ENCODE results near the gene PDLIM3.
A peak's percentile ranks its signal among the peaks of the same experiment; 100 is the strongest.

PDLIM3 gene

GRCh38 chr4:185471235-185472102 is 63.8 kb downstream of the PDLIM3 start, which contains the start of gene CCDC110:
TSS of gene CCDC110 (minus strand) at chr4:185471733. CDS start at chr4:185471683, 50 bp downstream.
- Mint-ChIP-seq H3K4me1 (peaks cover 11% of the 10 kb centered on the region), H3K27me3 (no peaks in the 10 kb centered on the region), H3K27ac (peak within 1 kb of the TSS; percentile 69), H3K4me3 (peak within 1 kb of the TSS; percentile 91), H3K9me3 (no peaks in the 10 kb centered on the region), H3K36me3 (no peaks in the 10 kb centered on the region)

GRCh38 chr4:185470501-185471195 is 64.7 kb downstream of the PDLIM3 start:
- H3K9me3 Mint-ChIP-seq, result no peaks in the 10 kb centered on the region
- H3K4me3 Mint-ChIP-seq, result peak overlapping the region; percentile 82
- H3K4me1 Mint-ChIP-seq, result peaks cover 11% of the 10 kb centered on the region
- peak overlapping the region; percentile 57 for H3K27ac Mint-ChIP-seq
- no peaks in the 10 kb centered on the region for H3K27me3 Mint-ChIP-seq
- H3K36me3 Mint-ChIP-seq, result no peaks in the 10 kb centered on the region

- Mint-ChIP-seq H3K36me3 (no peaks in the 10 kb centered on the region), H3K27me3 (no peaks in the 10 kb centered on the region), H3K27ac (no peak overlapping the region), H3K4me1 (peaks cover 11% of the 10 kb centered on the region), H3K4me3 (no peak overlapping the region), H3K9me3 (no peaks in the 10 kb centered on the region)
Measured at GRCh38 chr4:185469580-185470154, 65.6 kb downstream of the PDLIM3 start.

GRCh38 chr4:185468999-185469398 is 66.3 kb downstream of the PDLIM3 start:
- Mint-ChIP-seq H3K27me3 (no peaks in the 10 kb centered on the region), H3K27ac (no peak overlapping the region), H3K36me3 (no peaks in the 10 kb centered on the region), H3K4me1 (peaks cover 11% of the 10 kb centered on the region), H3K4me3 (no peak overlapping the region), H3K9me3 (no peaks in the 10 kb centered on the region)

- H3K4me1 Mint-ChIP-seq, result peaks cover 11% of the 10 kb centered on the region
- H3K9me3 Mint-ChIP-seq, result no peaks in the 10 kb centered on the region
- H3K27ac Mint-ChIP-seq, result no peak overlapping the region
- no peaks in the 10 kb centered on the region for H3K36me3 Mint-ChIP-seq
- H3K27me3 Mint-ChIP-seq, result no peaks in the 10 kb centered on the region
- no peak overlapping the region for H3K4me3 Mint-ChIP-seq
Measured at GRCh38 chr4:185467991-185468390, 67.3 kb downstream of the PDLIM3 start.

- no peak overlapping the region for H3K27ac Mint-ChIP-seq
- peaks cover 11% of the 10 kb centered on the region for H3K4me1 Mint-ChIP-seq
- no peak overlapping the region for H3K4me3 Mint-ChIP-seq
- no peaks in the 10 kb centered on the region for H3K9me3 Mint-ChIP-seq
- H3K36me3 Mint-ChIP-seq, result no peaks in the 10 kb centered on the region
- H3K27me3 Mint-ChIP-seq, result no peaks in the 10 kb centered on the region
Measured at GRCh38 chr4:185467101-185467500, 68.2 kb downstream of the PDLIM3 start.

GRCh38 chr4:185465707-185466106 is 69.6 kb downstream of the PDLIM3 start:
- Mint-ChIP-seq H3K4me1 (peaks cover 6% of the 10 kb centered on the region), H3K27ac (no peak overlapping the region), H3K27me3 (no peaks in the 10 kb centered on the region), H3K36me3 (no peaks in the 10 kb centered on the region), H3K4me3 (no peak overlapping the region), H3K9me3 (no peaks in the 10 kb centered on the region)

GRCh38 chr4:185464887-185465286 is 70.4 kb downstream of the PDLIM3 start:
- H3K9me3 Mint-ChIP-seq, result no peaks in the 10 kb centered on the region
- H3K27ac Mint-ChIP-seq, result no peak overlapping the region
- H3K27me3 Mint-ChIP-seq, result peaks cover 2% of the 10 kb centered on the region
- no peaks in the 10 kb centered on the region for H3K4me1 Mint-ChIP-seq
- H3K36me3 Mint-ChIP-seq, result no peaks in the 10 kb centered on the region
- H3K4me3 Mint-ChIP-seq, result no peak overlapping the region

GRCh38 chr4:185464183-185464582 is 71.1 kb downstream of the PDLIM3 start:
- no peaks in the 10 kb centered on the region for H3K4me1 Mint-ChIP-seq
- H3K36me3 Mint-ChIP-seq, result no peaks in the 10 kb centered on the region
- no peak overlapping the region for H3K27ac Mint-ChIP-seq
- H3K9me3 Mint-ChIP-seq, result no peaks in the 10 kb centered on the region
- peaks cover 2% of the 10 kb centered on the region for H3K27me3 Mint-ChIP-seq
- no peak overlapping the region for H3K4me3 Mint-ChIP-seq

GRCh38 chr4:185463541-185463940 is 71.8 kb downstream of the PDLIM3 start:
- H3K4me1 Mint-ChIP-seq, result no peaks in the 10 kb centered on the region
- no peaks in the 10 kb centered on the region for H3K9me3 Mint-ChIP-seq
- H3K36me3 Mint-ChIP-seq, result no peaks in the 10 kb centered on the region
- H3K27ac Mint-ChIP-seq, result no peak overlapping the region
- H3K27me3 Mint-ChIP-seq, result peaks cover 2% of the 10 kb centered on the region
- no peak overlapping the region for H3K4me3 Mint-ChIP-seq

GRCh38 chr4:185461565-185461964 is 73.7 kb downstream of the PDLIM3 start:
- Mint-ChIP-seq H3K4me3 (no peak overlapping the region), H3K27me3 (peaks cover 2% of the 10 kb centered on the region)

GRCh38 chr4:185457136-185457535 is 78.2 kb downstream of the PDLIM3 start:
- no peaks in the 10 kb centered on the region for H3K9me3 Mint-ChIP-seq
- peaks cover 2% of the 10 kb centered on the region for H3K27me3 Mint-ChIP-seq
- no peak overlapping the region for H3K4me3 Mint-ChIP-seq
- no peaks in the 10 kb centered on the region for H3K4me1 Mint-ChIP-seq
- H3K27ac Mint-ChIP-seq, result no peak overlapping the region
- no peaks in the 10 kb centered on the region for H3K36me3 Mint-ChIP-seq

More at GRCh38 chr4:185461565-185461964, 73.7 kb downstream of the PDLIM3 start:
- H3K9me3 Mint-ChIP-seq, result no peaks in the 10 kb centered on the region
- H3K27ac Mint-ChIP-seq, result no peak overlapping the region
- H3K4me1 Mint-ChIP-seq, result no peaks in the 10 kb centered on the region
- H3K36me3 Mint-ChIP-seq, result no peaks in the 10 kb centered on the region

GRCh38 chr4:185456131-185456530 is 79.2 kb downstream of the PDLIM3 start:
- H3K4me1 Mint-ChIP-seq, result no peaks in the 10 kb centered on the region
- no peaks in the 10 kb centered on the region for H3K9me3 Mint-ChIP-seq
- no peak overlapping the region for H3K4me3 Mint-ChIP-seq

More at GRCh38 chr4:185456131-185456530, 79.2 kb downstream of the PDLIM3 start:
- no peaks in the 10 kb centered on the region for H3K36me3 Mint-ChIP-seq
- peaks cover 2% of the 10 kb centered on the region for H3K27me3 Mint-ChIP-seq
- no peak overlapping the region for H3K27ac Mint-ChIP-seq
